HCT116 (cell line): Measurements from ENCODE around the gene PRLH. TPM values are rescaled to one million over a fixed set of nuclear protein-coding genes. Genes with fewer than 3 reads are reported as not detected.

Experiments used
- ATAC-seq: fragments of 200-7000 bp; cut with Tn5 transposase; 2 replicates; pipeline ENCODE4 v1.9.1; 2020; ENCODE audit warnings: mild to moderate bottlenecking, moderate library complexity
- BruUV-seq: library from RNA; stranded (reverse); fragments of 400-500 nt; replicated peaks from 2 replicates; lab custom pipeline; 2021; lab: Mats Ljungman, UMichigan
- CTCF ChIA-PET: fragments of 300-600 bp; sonication (Branson Sonifier 250); formaldehyde crosslinking; loops from one replicate; lab custom pipeline; 2021; ENCODE audit warnings: antibody characterized with exemption; lab: Charles Lee
- POLR2A ChIA-PET: fragments of 300-600, 350-600 bp; sonication (Branson Sonifier 250); formaldehyde crosslinking; loops from one replicate; lab custom pipeline; 2021; ENCODE audit warnings: antibody characterized with exemption; lab: Charles Lee
- RAD21 ChIA-PET, 2 experiments: fragments of 300-600 bp; sonication (Branson Sonifier 250); formaldehyde crosslinking; loops; one replicate each; lab custom pipeline; 2023; ENCODE audit warnings: low total read pairs in 2 of 2; ENCODE audit not compliant: uncharacterized antibody in 2 of 2, unreplicated experiment in 2 of 2, low non-redundant PET in 1 of 2; lab: Charles Lee
- DNase-seq: peaks from one replicate; pipeline ENCODE4 v3.0.0-alpha.2; 2010; ENCODE audit warnings: low read depth, low spot score
- H2AFZ ChIP-seq: fragments of 200-600 bp; shearing (Covaris generic), sonication (generic); 2 replicates; pipeline ENCODE4 v1.6.1; 2017; ENCODE audit warnings: low read depth, mixed run types, mixed read lengths, antibody characterized with exemption, low read length; ENCODE audit not compliant: poor library complexity, severe bottlenecking
- H3K27ac ChIP-seq: 2 replicates; pipeline ENCODE4 v1.5.1; 2012; ENCODE audit warnings: low read depth, low read length
- H3K27me3 ChIP-seq: fragments of 200-600 bp; sonication (generic); 2 replicates; pipeline ENCODE4 v1.6.1; 2016; ENCODE audit warnings: mixed run types, low read length, mixed read lengths; ENCODE audit not compliant: insufficient read depth
- H3K36me3 ChIP-seq, 2 experiments: fragments of 200-500 bp in 1 of 2; fragments of 200-600 bp in 1 of 2; sonication (Bioruptor generic) in 1 of 2; sonication (generic) in 1 of 2; 2 replicates each; pipeline versions ENCODE4 v1.5.1 to v1.6.1; 2014 to 2016; ENCODE audit warnings: low read length in 2 of 2, inconsistent platforms in 1 of 2, mixed read lengths in 1 of 2, mixed run types in 1 of 2; ENCODE audit not compliant: insufficient read depth in 2 of 2, control insufficient read depth in 1 of 2
- H3K4me1 ChIP-seq, 2 experiments: fragments of 200-600 bp in 1 of 2; sonication (generic) in 1 of 2; 2 replicates each; pipeline versions ENCODE4 v1.5.1 to v1.6.1; 2012 to 2017; ENCODE audit warnings: low read length in 2 of 2, inconsistent platforms in 1 of 2, mild to moderate bottlenecking in 1 of 2, mixed read lengths in 1 of 2, mixed run types in 1 of 2, moderate library complexity in 1 of 2; ENCODE audit not compliant: insufficient read depth in 2 of 2, control insufficient read depth in 1 of 2
- H3K4me2 ChIP-seq: fragments of 200-600 bp; sonication (generic); 2 replicates; pipeline ENCODE4 v1.6.1; 2017; ENCODE audit warnings: mixed run types, low read length, mixed read lengths
- H3K4me3 ChIP-seq, 2 experiments: fragments of 200-600 bp in 1 of 2; sonication (generic) in 1 of 2; replicated peaks in 1 of 2; 2 replicates each; pipeline ENCODE4 v1.5.1; 2011 to 2016; ENCODE audit warnings: low read length in 2 of 2, control low read depth in 1 of 2, low read depth in 1 of 2, mild to moderate bottlenecking in 1 of 2, mixed read lengths in 1 of 2, mixed run types in 1 of 2
- H3K79me2 ChIP-seq: fragments of 200-600 bp; sonication (generic); 2 replicates; pipeline ENCODE4 v1.6.1; 2017; ENCODE audit warnings: mild to moderate bottlenecking, mixed run types, low read length, moderate library complexity, mixed read lengths; ENCODE audit not compliant: insufficient read depth
- H3K9ac ChIP-seq: fragments of 200-600 bp; sonication (generic); 2 replicates; pipeline ENCODE4 v1.6.1; 2016; ENCODE audit warnings: low read length, mixed read lengths
- H3K9me2 ChIP-seq: fragments of 200-600 bp; sonication (generic), shearing (Covaris generic); 2 replicates; pipeline ENCODE4 v1.6.1; 2017; ENCODE audit warnings: mixed run types, mild to moderate bottlenecking, moderate library complexity; ENCODE audit not compliant: insufficient read depth
- H3K9me3 ChIP-seq, 2 experiments: fragments of 200-500 bp in 1 of 2; fragments of 200-600 bp in 1 of 2; sonication (Bioruptor generic) in 1 of 2; sonication (generic) in 1 of 2; 2 replicates each; pipeline ENCODE4 v1.6.1; 2014 to 2017; ENCODE audit warnings: low read length in 2 of 2, mixed read lengths in 2 of 2, inconsistent platforms in 1 of 2, low read depth in 1 of 2, mild to moderate bottlenecking in 1 of 2, mixed run types in 1 of 2, moderate library complexity in 1 of 2; ENCODE audit not compliant: control insufficient read depth in 1 of 2, insufficient read depth in 1 of 2
- H4K20me1 ChIP-seq: fragments of 200-600 bp; sonication (generic), shearing (Covaris generic); 2 replicates; pipeline ENCODE4 v1.6.1; 2017; ENCODE audit warnings: mixed run types, mild to moderate bottlenecking, moderate library complexity; ENCODE audit not compliant: insufficient read depth
- ATF3 ChIP-seq: IDR thresholded peaks from 2 replicates; pipeline ENCODE4 v1.6.1; 2012
- POLR2A ChIP-seq: IDR thresholded peaks from 2 replicates; pipeline ENCODE4 v1.7.0; 2011; ENCODE audit warnings: borderline replicate concordance; ENCODE audit not compliant: insufficient read depth, insufficient read length; ENCODE audit errors: extremely low read depth
- SIN3A ChIP-seq: IDR thresholded peaks from 2 replicates; pipeline ENCODE4 v1.6.1; 2012; ENCODE audit warnings: low read depth
- SP1 ChIP-seq: IDR thresholded peaks from 2 replicates; pipeline ENCODE4 v1.6.1; 2012; ENCODE audit warnings: low read depth
- SRF ChIP-seq: IDR thresholded peaks from 2 replicates; pipeline ENCODE4 v1.6.1; 2012; ENCODE audit warnings: low read depth
- YY1 ChIP-seq: IDR thresholded peaks from 2 replicates; pipeline ENCODE4 v1.6.1; 2011; ENCODE audit warnings: low read length, low read depth, moderate library complexity, mild to moderate bottlenecking; ENCODE audit not compliant: insufficient replicate concordance; ENCODE audit errors: extremely low read depth
- ZFX ChIP-seq: fragments of 450-650 bp; IDR thresholded peaks from 2 replicates; pipeline ENCODE4 v1.6.1; 2017
- ZNF274 ChIP-seq: fragments of 200-500 bp; sonication (Bioruptor generic); IDR thresholded peaks from 2 replicates; pipeline ENCODE4 v1.6.1; 2014; ENCODE audit warnings: mild to moderate bottlenecking, low read depth, low read length, inconsistent platforms
- intact Hi-C: fragments of 100-400 bp; cut with micrococcal nuclease; formaldehyde crosslinking; loops from 2 replicates; pipeline ENCODE4 v1.10.0; 2022
- total RNA-seq: library from RNA; stranded (reverse); gene quantifications from one replicate; pipeline ENCODE4 v1.2.1, GENCODE V29; 2021; ENCODE audit not compliant: unreplicated experiment
- TF ChIP-seq, protein P1 (sequence below): IDR thresholded peaks from 2 replicates; pipeline ENCODE4 v1.6.1; 2012; ENCODE audit warnings: low read depth

The PRLH gene
- total RNA-seq, 1 experiment from 2014 or later: not detected

DNA sequence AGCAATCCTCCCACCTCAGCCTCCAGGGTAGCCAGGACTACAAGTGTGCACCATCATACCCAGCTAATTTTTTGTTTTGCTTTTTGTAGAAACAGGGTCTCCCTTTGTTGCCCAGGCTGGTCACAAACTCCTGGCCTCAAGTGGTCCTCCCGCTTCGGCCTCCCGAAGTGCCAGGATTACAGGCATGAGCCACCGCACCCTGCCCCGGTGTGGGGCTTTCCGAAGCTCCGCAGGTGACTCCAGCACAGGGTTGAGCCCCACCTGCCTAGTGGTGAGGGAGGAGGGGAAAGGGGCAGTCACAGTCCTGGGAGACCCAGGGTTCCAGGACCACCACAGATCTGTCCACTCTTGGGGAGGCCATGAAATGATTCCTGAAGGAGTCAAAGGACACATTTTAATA lies 5.2 kb downstream of the PRLH start:
- no peak overlapping the region for H3K4me3 ChIP-seq
- peak overlapping the region; percentile 39; the same call in 1 of the 2 replicates for H3K4me2 ChIP-seq
- H3K27ac ChIP-seq: no peak overlapping the region
- no peaks in the 10 kb centered on the region for H3K27me3 ChIP-seq
- no peak for ATAC-seq
- CTCF ChIA-PET: interaction anchor here (0.6 to 4.0 kb wide), 31 partner anchors 10 to 485 kb away, joined by 3 to 61 read pairs (median 5); partner anchors contain the start of genes COPS8 and MLPH
- no peak overlapping the region for H3K9ac ChIP-seq
- H2AFZ ChIP-seq: no peak overlapping the region
- BruUV-seq: no TSS peak
- RAD21 ChIA-PET: interaction anchor here (1.0 to 2.3 kb wide), 8 partner anchors 59 to 417 kb away, joined by 3 to 16 read pairs (median 9); no protein-coding TSS in a partner anchor
- POLR2A ChIA-PET: interaction anchor here (1.1 kb wide), 1 partner anchor 149 kb away, joined by 3 read pairs; no protein-coding TSS in a partner anchor
- DNase-seq: no peak
- no peaks in the 10 kb centered on the region for H3K79me2 ChIP-seq
- H3K9me3 ChIP-seq: no peaks in the 10 kb centered on the region
- intact Hi-C loops: no loop called here
- TF ChIP-seq SIN3A (no peak), ZNF274 (no peak), SRF (no peak), ZFX (no peak), POLR2A (no peak), YY1 (no peak), SP1 (no peak), ATF3 (no peak)
- TF ChIP-seq, protein P1, sequence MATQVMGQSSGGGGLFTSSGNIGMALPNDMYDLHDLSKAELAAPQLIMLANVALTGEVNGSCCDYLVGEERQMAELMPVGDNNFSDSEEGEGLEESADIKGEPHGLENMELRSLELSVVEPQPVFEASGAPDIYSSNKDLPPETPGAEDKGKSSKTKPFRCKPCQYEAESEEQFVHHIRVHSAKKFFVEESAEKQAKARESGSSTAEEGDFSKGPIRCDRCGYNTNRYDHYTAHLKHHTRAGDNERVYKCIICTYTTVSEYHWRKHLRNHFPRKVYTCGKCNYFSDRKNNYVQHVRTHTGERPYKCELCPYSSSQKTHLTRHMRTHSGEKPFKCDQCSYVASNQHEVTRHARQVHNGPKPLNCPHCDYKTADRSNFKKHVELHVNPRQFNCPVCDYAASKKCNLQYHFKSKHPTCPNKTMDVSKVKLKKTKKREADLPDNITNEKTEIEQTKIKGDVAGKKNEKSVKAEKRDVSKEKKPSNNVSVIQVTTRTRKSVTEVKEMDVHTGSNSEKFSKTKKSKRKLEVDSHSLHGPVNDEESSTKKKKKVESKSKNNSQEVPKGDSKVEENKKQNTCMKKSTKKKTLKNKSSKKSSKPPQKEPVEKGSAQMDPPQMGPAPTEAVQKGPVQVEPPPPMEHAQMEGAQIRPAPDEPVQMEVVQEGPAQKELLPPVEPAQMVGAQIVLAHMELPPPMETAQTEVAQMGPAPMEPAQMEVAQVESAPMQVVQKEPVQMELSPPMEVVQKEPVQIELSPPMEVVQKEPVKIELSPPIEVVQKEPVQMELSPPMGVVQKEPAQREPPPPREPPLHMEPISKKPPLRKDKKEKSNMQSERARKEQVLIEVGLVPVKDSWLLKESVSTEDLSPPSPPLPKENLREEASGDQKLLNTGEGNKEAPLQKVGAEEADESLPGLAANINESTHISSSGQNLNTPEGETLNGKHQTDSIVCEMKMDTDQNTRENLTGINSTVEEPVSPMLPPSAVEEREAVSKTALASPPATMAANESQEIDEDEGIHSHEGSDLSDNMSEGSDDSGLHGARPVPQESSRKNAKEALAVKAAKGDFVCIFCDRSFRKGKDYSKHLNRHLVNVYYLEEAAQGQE: no peak
- no peaks in the 10 kb centered on the region for H3K36me3 ChIP-seq
- H3K9me2 ChIP-seq: no peaks in the 10 kb centered on the region
- peaks cover 12 to 30% of the 10 kb centered on the region in 2 experiments for H3K4me1 ChIP-seq
- H4K20me1 ChIP-seq: no peaks in the 10 kb centered on the region
